DOHH2 (cell line): Measurements from ENCODE around the gene TEAD3.

Source experiments
- H3F3A ChIP-seq: fragments of 200-600 bp; sonication (generic), shearing (Covaris generic); 2 replicates; pipeline ENCODE4 v1.6.0; 2016; ENCODE audit warnings: antibody characterized with exemption, mild to moderate bottlenecking; ENCODE audit not compliant: control insufficient read depth, insufficient read depth
- H3K27ac ChIP-seq: fragments of 200-600 bp; sonication (generic); 2 replicates; pipeline ENCODE4 v1.5.1; 2014; ENCODE audit warnings: low read depth, mild to moderate bottlenecking, low read length, moderate library complexity
- H3K27me3 ChIP-seq: fragments of 200-600 bp; sonication (generic); 2 replicates; pipeline ENCODE4 v1.6.1; 2014; ENCODE audit warnings: mild to moderate bottlenecking, low read length, mixed read lengths; ENCODE audit not compliant: control insufficient read depth
- H3K36me3 ChIP-seq: fragments of 200-600 bp; sonication (generic); 2 replicates; pipeline ENCODE4 v1.6.1; 2014; ENCODE audit warnings: mild to moderate bottlenecking, low read length, moderate library complexity, mixed read lengths; ENCODE audit not compliant: control insufficient read depth
- H3K4me1 ChIP-seq: fragments of 200-600 bp; sonication (generic); 2 replicates; pipeline ENCODE4 v1.6.1; 2014; ENCODE audit warnings: mild to moderate bottlenecking, low read length, mixed read lengths; ENCODE audit not compliant: control insufficient read depth
- H3K4me2 ChIP-seq: fragments of 200-600 bp; sonication (generic); 2 replicates; pipeline ENCODE4 v1.6.0; 2014; ENCODE audit warnings: mild to moderate bottlenecking, low read length, moderate library complexity
- H3K4me3 ChIP-seq: fragments of 200-600 bp; sonication (generic); 2 replicates; pipeline ENCODE4 v1.5.1; 2014; ENCODE audit warnings: mild to moderate bottlenecking, low read length, mixed read lengths
- H3K79me2 ChIP-seq: fragments of 200-600 bp; sonication (generic); 2 replicates; pipeline ENCODE4 v1.6.1; 2014; ENCODE audit warnings: mild to moderate bottlenecking, low read length, mixed read lengths; ENCODE audit not compliant: control insufficient read depth
- H3K9me2 ChIP-seq: fragments of 200-600 bp; sonication (generic); replicated peaks from 2 replicates; pipeline ENCODE4 v1.6.1; 2014; ENCODE audit warnings: mild to moderate bottlenecking, low read length, mixed read lengths; ENCODE audit not compliant: control insufficient read depth
- H3K9me3 ChIP-seq: fragments of 200-600 bp; sonication (generic); 2 replicates; pipeline ENCODE4 v1.6.1; 2014; ENCODE audit warnings: antibody characterized with exemption, low read length, mixed read lengths; ENCODE audit not compliant: control insufficient read depth, insufficient read depth
- H4K20me1 ChIP-seq: fragments of 200-600 bp; sonication (generic); 2 replicates; pipeline ENCODE4 v1.6.0; 2014; ENCODE audit warnings: low read depth, mild to moderate bottlenecking, antibody characterized with exemption, low read length, moderate library complexity; ENCODE audit not compliant: control insufficient read depth, insufficient read depth
- EZH2phosphoT487 ChIP-seq: fragments of 200-600 bp; sonication (generic); IDR thresholded peaks from 2 replicates; pipeline ENCODE4 v1.6.1; 2017; ENCODE audit warnings: borderline replicate concordance, mild to moderate bottlenecking, antibody characterized with exemption, low read length, moderate library complexity, mixed read lengths
- TF ChIP-seq, protein P1 (sequence below): fragments of 200-600 bp; sonication (generic); IDR thresholded peaks from one replicate; pipeline ENCODE4 v1.5.1; 2014; ENCODE audit warnings: antibody characterized with exemption, mild to moderate bottlenecking, low read depth, low read length; ENCODE audit not compliant: poor library complexity, severe bottlenecking

Gene TEAD3

DNA sequence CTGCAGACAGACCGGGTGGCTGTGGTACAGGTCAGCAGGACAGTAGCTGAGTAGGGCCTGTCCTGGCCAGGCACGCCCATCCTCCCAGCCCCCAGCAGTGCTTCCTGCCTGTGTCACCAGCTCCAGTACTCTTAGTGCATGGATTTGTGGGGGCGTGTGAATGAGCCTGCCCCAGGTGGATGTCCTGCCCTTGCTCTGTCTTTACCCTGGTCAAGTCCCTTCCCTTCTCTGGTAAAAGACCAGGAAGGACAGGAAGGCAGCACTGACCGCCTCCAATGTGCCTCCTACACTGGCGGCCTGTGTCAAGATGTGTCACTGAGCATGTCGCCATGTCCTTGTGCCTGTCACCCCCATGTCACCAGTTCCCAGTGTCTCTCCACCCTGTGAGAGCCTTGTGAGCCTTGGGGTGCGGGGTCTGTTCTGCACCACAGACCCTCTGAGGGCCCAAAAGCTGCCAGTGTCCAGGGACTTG, 11.9 kb downstream of the TEAD3 start:
- Histone ChIP-seq H3K36me3 (no peaks in the 10 kb centered on the region), H3K9me3 (no peaks in the 10 kb centered on the region), H3K27ac (no peak overlapping the region), H3K4me3 (no peak overlapping the region), H3K4me1 (no peaks in the 10 kb centered on the region), H3K79me2 (no peaks in the 10 kb centered on the region), H3F3A (no peaks in the 10 kb centered on the region), H4K20me1 (no peaks in the 10 kb centered on the region), H3K9me2 (no peaks in the 10 kb centered on the region), H3K4me2 (no peak overlapping the region), H3K27me3 (peaks cover 46% of the 10 kb centered on the region)
- no peak for TF ChIP-seq EZH2phosphoT487
- TF ChIP-seq, protein P1, sequence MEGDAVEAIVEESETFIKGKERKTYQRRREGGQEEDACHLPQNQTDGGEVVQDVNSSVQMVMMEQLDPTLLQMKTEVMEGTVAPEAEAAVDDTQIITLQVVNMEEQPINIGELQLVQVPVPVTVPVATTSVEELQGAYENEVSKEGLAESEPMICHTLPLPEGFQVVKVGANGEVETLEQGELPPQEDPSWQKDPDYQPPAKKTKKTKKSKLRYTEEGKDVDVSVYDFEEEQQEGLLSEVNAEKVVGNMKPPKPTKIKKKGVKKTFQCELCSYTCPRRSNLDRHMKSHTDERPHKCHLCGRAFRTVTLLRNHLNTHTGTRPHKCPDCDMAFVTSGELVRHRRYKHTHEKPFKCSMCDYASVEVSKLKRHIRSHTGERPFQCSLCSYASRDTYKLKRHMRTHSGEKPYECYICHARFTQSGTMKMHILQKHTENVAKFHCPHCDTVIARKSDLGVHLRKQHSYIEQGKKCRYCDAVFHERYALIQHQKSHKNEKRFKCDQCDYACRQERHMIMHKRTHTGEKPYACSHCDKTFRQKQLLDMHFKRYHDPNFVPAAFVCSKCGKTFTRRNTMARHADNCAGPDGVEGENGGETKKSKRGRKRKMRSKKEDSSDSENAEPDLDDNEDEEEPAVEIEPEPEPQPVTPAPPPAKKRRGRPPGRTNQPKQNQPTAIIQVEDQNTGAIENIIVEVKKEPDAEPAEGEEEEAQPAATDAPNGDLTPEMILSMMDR, result no peak

DNA sequence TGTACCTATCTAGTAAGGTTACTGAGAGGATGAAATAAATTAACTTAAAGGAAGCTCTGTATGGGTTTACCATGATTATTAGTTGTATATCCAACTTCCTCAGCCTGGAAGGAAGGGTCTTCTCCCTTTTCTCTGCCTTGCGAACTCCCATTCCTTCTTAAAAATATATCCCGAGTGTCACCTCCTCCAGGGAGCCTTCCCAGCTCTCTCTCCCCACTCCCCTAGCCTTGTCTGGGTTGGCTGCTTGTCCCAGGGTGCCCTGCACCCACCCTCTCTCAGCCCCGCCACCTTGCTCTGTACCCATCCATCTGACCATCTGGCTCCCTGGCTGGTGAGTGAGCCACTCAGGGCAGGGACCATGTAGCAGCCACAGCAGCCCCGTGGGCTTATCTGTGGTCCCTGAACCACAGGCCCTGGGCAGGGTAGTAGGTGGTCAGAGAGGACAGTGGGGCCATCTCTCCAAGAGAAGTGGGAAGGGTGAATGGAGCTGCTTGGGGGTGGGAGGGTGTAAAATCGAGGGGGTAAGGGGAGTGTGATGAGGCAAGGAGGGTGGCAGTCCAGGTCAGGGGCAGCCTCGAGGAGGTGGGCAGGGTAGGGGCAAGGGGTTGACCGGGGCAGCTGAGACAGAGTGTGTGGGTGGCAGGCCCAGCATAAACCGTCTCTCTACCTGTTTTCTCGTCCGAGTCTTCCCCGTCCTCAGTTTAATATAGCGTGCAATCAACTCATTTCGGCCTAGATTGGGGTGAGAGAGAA, 12.8 kb downstream of the TEAD3 start:
- Histone ChIP-seq H3K4me2 (no peak overlapping the region), H3K36me3 (no peaks in the 10 kb centered on the region), H3K9me3 (no peaks in the 10 kb centered on the region), H3F3A (no peaks in the 10 kb centered on the region), H3K27me3 (peaks cover 49% of the 10 kb centered on the region), H3K9me2 (no peaks in the 10 kb centered on the region), H4K20me1 (no peaks in the 10 kb centered on the region), H3K4me1 (no peaks in the 10 kb centered on the region), H3K4me3 (no peak overlapping the region), H3K79me2 (no peaks in the 10 kb centered on the region), H3K27ac (no peak overlapping the region)
- TF ChIP-seq, protein P1, result no peak
- no peak for TF ChIP-seq EZH2phosphoT487

DNA sequence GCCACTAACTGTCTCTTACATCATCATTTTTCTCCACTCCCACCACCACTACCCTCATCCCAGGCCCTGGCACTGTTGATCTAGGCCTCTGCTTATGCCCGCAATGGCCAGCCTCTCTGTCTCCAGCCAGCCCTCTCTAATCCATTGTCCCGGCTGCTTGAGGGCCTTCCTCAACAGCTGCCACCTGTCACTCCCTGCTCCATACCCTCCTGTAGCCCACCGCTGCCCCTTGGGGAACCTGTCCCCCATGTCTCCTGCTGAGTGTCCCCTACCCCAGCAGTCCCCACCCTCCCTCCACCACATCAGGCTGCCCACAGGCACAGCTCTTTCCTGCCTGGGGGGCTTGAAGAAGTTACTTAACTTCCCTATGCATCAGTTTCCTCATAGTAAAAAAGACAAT, 13.4 kb downstream of the TEAD3 start:
- H3K4me2 ChIP-seq, result no peak overlapping the region

More for the DNA sequence above, 13.4 kb downstream of the TEAD3 start:
- Histone ChIP-seq H3K9me2 (no peaks in the 10 kb centered on the region), H3F3A (no peaks in the 10 kb centered on the region), H4K20me1 (no peaks in the 10 kb centered on the region), H3K36me3 (no peaks in the 10 kb centered on the region), H3K4me3 (no peak overlapping the region), H3K9me3 (no peaks in the 10 kb centered on the region), H3K27me3 (peaks cover 49% of the 10 kb centered on the region), H3K4me1 (no peaks in the 10 kb centered on the region), H3K79me2 (no peaks in the 10 kb centered on the region), H3K27ac (no peak overlapping the region)
- TF ChIP-seq, protein P1, result no peak
- no peak for TF ChIP-seq EZH2phosphoT487
